HepG2 (cell line): ENCODE measurements around the gene DIS3L2. TPM values are rescaled to one million over a fixed set of nuclear protein-coding genes. Genes with fewer than 3 reads are reported as not detected.

Experiments
- ATAC-seq: fragments of 200-7000 bp; cut with Tn5 transposase; 3 replicates; pipeline ENCODE4 v1.9.1; 2020; ENCODE audit warnings: mild to moderate bottlenecking, moderate library complexity
- BruUV-seq: library from RNA; stranded (reverse); fragments of 400-500 nt; replicated peaks from 2 replicates; lab custom pipeline; 2021; lab: Mats Ljungman, UMichigan
- CTCF ChIA-PET: fragments of 300-600 bp; formaldehyde crosslinking; extraction: SDS; loops from one replicate; lab custom pipeline; 2021; ENCODE audit warnings: low total read pairs, inconsistent platforms, low intra/inter-chr PET ratio; lab: Yijun Ruan, JAX
- POLR2A ChIA-PET: fragments of 350-600 bp; sonication (Branson Sonifier 250); formaldehyde crosslinking; loops from one replicate; lab custom pipeline; 2020; ENCODE audit warnings: antibody characterized with exemption, inconsistent platforms; lab: Yijun Ruan, JAX
- DNase-seq: peaks from one replicate; pipeline ENCODE4 v3.0.0-alpha.2; 2015; ENCODE audit warnings: low spot score
- FAIRE-seq: peaks from 3 replicates; lab custom pipeline; 2011; peaks lifted over from hg19 to GRCh38; lab: Jason Lieb, UNC
- H2AFZ ChIP-seq: one replicate; pipeline ENCODE4 v1.6.1; 2011; ENCODE audit warnings: low read length, inconsistent platforms
- H3K27ac ChIP-seq: fragments of 300-600 bp; 3 replicates; pipeline ENCODE4 v1.8.0; 2011; ENCODE audit warnings: mixed run types, mild to moderate bottlenecking, mixed read lengths, low read length, inconsistent platforms; ENCODE audit not compliant: insufficient read depth; ENCODE audit errors: extremely low read length
- H3K27me3 ChIP-seq, 2 experiments: fragments of 200-600 bp in 1 of 2; 2 replicates in 1 of 2; 3 replicates in 1 of 2; pipeline versions ENCODE4 v1.6.0 to v1.8.0; 2011; ENCODE audit warnings: low read length in 2 of 2, mild to moderate bottlenecking in 2 of 2, moderate library complexity in 2 of 2, inconsistent platforms in 1 of 2; ENCODE audit not compliant: insufficient read depth in 2 of 2, control insufficient read depth in 1 of 2
- H3K36me3 ChIP-seq, 2 experiments: fragments of 200-600 bp in 1 of 2; replicated peaks in 1 of 2; 2 replicates in 1 of 2; 3 replicates in 1 of 2; pipeline versions ENCODE4 v1.5.1 to v1.8.0; 2011; ENCODE audit warnings: low read length in 2 of 2, inconsistent platforms in 1 of 2; ENCODE audit not compliant: insufficient read depth in 2 of 2, control insufficient read depth in 1 of 2
- H3K4me1 ChIP-seq: 2 replicates; pipeline ENCODE4 v1.5.1; 2012; ENCODE audit warnings: low read length, inconsistent platforms; ENCODE audit not compliant: insufficient read depth
- H3K4me2 ChIP-seq: 2 replicates; pipeline ENCODE4 v1.6.0; 2011; ENCODE audit warnings: low read depth, low read length, inconsistent platforms
- H3K4me3 ChIP-seq, 3 experiments: fragments of 200-600 bp in 1 of 3; sonication (generic), shearing (Covaris generic) in 1 of 3; replicated peaks in 1 of 3; 2 replicates each; pipeline ENCODE4 v1.5.1; 2011 to 2016; ENCODE audit warnings: low read length in 3 of 3, inconsistent platforms in 2 of 3, low read depth in 2 of 3, mild to moderate bottlenecking in 2 of 3, control low read depth in 1 of 3, mixed read lengths in 1 of 3; ENCODE audit not compliant: insufficient read depth in 1 of 3
- H3K79me2 ChIP-seq: one replicate; pipeline ENCODE4 v1.6.1; 2011; ENCODE audit warnings: low read length, inconsistent platforms; ENCODE audit not compliant: insufficient read depth
- H3K9ac ChIP-seq: 2 replicates; pipeline ENCODE4 v1.6.0; 2011; ENCODE audit warnings: mild to moderate bottlenecking, low read depth, low read length, inconsistent platforms; ENCODE audit not compliant: insufficient read depth
- H3K9me3 ChIP-seq: 2 replicates; pipeline ENCODE4 v1.5.1; 2012; ENCODE audit warnings: mild to moderate bottlenecking, low read length
- H4K20me1 ChIP-seq: 2 replicates; pipeline ENCODE4 v1.6.0; 2011; ENCODE audit warnings: inconsistent platforms, mild to moderate bottlenecking, low read length, moderate library complexity; ENCODE audit not compliant: insufficient read depth
- BRCA1 ChIP-seq: sonication (generic); formaldehyde crosslinking; IDR thresholded peaks from 2 replicates; pipeline ENCODE4 v1.4.0; 2020; ENCODE audit warnings: missing genetic modification reagents
- NAIF1 ChIP-seq: sonication (generic); formaldehyde crosslinking; IDR thresholded peaks from 2 replicates; pipeline ENCODE4 v1.5.0; 2020; ENCODE audit warnings: mild to moderate bottlenecking, missing genetic modification reagents, borderline replicate concordance
- THAP8 ChIP-seq: sonication (generic); formaldehyde crosslinking; IDR thresholded peaks from 2 replicates; pipeline ENCODE4 v1.5.1; 2020; ENCODE audit warnings: missing genetic modification reagents, mild to moderate bottlenecking, borderline replicate concordance
- ZFP37 ChIP-seq: sonication (generic); formaldehyde crosslinking; IDR thresholded peaks from 2 replicates; pipeline ENCODE4 v1.4.0; 2020; ENCODE audit warnings: missing genetic modification reagents, borderline replicate concordance
- ZNF264 ChIP-seq: sonication (generic); formaldehyde crosslinking; IDR thresholded peaks from 2 replicates; pipeline ENCODE4 v1.4.0; 2020; ENCODE audit warnings: missing genetic modification reagents
- ZNF737 ChIP-seq: sonication (generic); formaldehyde crosslinking; IDR thresholded peaks from 2 replicates; pipeline ENCODE4 v1.5.0; 2020; ENCODE audit warnings: missing genetic modification reagents, mild to moderate bottlenecking, borderline replicate concordance
- ZSCAN9 ChIP-seq: IDR thresholded peaks from 2 replicates; pipeline ENCODE4 v1.6.1; 2016; ENCODE audit warnings: borderline replicate concordance
- WGBS: methylation state at CpG from one replicate; pipeline ENCODE4 v1.1.6; 2017; ENCODE audit warnings: low lambda C conversion rate; 5-methylcytosine and 5-hydroxymethylcytosine counted together
- in situ Hi-C: cut with HindIII; loops from 2 replicates; pipeline ENCODE4 v1.10.0; 2017; ENCODE audit warnings: low pct_unique_long_range_greater_than_20kb; ENCODE audit not compliant: extremely low pct_ligation_motif_present
- intact Hi-C: fragments of 100-400 bp; cut with micrococcal nuclease; formaldehyde crosslinking; loops from one replicate; pipeline ENCODE4 v1.10.0; 2022; ENCODE audit not compliant: unreplicated experiment
- polyA plus RNA-seq, 8 experiments: library from polyadenylated mRNA; depleted of rRNA in 3 of 8; stranded (reverse) in 7 of 8; unstranded in 1 of 8; fragments of >200 nt; fragmentation: Illumina TruSeq in 4 of 8; extraction: Trizol in 4 of 8; gene quantifications; 2 replicates each; pipeline versions ENCODE4 v1.2.1 to v1.2.3, GENCODE V29; 2011 to 2016; ENCODE audit warnings: low read depth in 4 of 8, missing spikeins in 1 of 8, mixed read lengths in 1 of 8; ENCODE audit not compliant: insufficient read depth in 1 of 8
- total RNA-seq, 5 experiments: library from RNA; depleted of rRNA; stranded (reverse); fragments of >200 nt; fragmentation: Illumina TruSeq; extraction: Trizol; gene quantifications; 2 replicates each; pipeline ENCODE4 v1.2.3, GENCODE V29; 2016; ENCODE audit warnings: low read depth in 1 of 5
- TF ChIP-seq, protein P1 (sequence below): sonication (generic); formaldehyde crosslinking; IDR thresholded peaks from 2 replicates; pipeline ENCODE4 v1.4.0; 2020; ENCODE audit warnings: mild to moderate bottlenecking, missing genetic modification reagents
- TF ChIP-seq, protein P2 (sequence below): fragments of 450-650 bp; IDR thresholded peaks from 2 replicates; pipeline ENCODE4 v1.6.1; 2017

The DIS3L2 gene
- total and polyA plus RNA-seq, 2 of the 13 experiments (the other 11 are each of a cell fraction or from before 2014, with no cell fraction given): 7.0 to 23.9 TPM

DNA sequence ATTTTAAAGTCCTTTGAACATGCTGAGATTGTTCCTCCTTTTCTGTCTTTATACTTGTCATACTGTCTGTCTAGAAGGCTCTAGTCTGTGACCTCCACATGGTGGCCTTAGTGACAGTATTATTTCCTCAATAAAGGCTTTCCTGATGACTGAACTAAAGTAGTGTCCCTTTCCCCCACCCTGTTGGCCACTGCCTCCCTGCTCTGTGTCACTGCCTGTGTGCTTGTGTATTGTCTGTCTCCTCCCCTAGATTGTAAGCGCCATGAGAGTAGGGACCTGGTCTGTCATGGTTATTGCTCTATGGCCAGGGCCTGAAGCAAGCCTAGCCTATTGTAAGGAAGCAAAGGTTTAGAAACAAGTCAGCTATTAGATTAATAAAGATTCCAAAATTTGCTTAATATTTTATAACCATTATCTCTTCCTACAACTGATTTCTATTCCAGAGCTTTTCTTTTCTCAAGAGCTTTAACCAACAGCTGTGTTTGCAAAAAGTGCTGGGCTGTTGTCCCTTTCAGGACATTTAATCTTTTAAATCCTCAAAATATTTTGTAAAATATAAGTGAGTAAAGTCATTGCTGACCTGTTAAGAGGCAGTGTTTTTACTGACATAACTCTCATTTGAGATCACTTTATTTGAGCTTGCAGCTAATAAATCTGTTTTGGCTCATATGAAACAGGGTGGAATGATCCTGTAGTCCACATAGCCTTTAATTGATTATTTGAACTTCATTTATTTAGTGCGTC is 35.5 kb downstream of the DIS3L2 start:
- ChIA-PET CTCF (no interaction called here), POLR2A (no interaction called here)
- H3K9me3 ChIP-seq: no peaks in the 10 kb centered on the region
- WGBS: 94% methylated on average over 2 of the region's 2 CpGs
- no peak overlapping the region for H2AFZ ChIP-seq
- 0 out of 2 replicates have a peak, but pooled peaks cover 1% of the 10 kb centered on the region for H4K20me1 ChIP-seq
- in situ Hi-C loops (no loop called here), intact Hi-C loops (no loop called here)
- no peak overlapping the region for H3K4me2 ChIP-seq
- no peak for ATAC-seq
- no peak for FAIRE-seq
- H3K36me3 ChIP-seq: no peaks in the 10 kb centered on the region
- TF ChIP-seq, protein P1, sequence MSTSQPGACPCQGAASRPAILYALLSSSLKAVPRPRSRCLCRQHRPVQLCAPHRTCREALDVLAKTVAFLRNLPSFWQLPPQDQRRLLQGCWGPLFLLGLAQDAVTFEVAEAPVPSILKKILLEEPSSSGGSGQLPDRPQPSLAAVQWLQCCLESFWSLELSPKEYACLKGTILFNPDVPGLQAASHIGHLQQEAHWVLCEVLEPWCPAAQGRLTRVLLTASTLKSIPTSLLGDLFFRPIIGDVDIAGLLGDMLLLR (CRISPR knock-in tag): no peak
- no peak for TF ChIP-seq NAIF1 (CRISPR knock-in tag)
- TF ChIP-seq ZFP37 (CRISPR knock-in tag): no peak
- no peak for TF ChIP-seq ZSCAN9
- H3K27me3 ChIP-seq: no peaks in the 10 kb centered on the region
- H3K4me3 ChIP-seq: no peak overlapping the region
- peaks cover 33% of the 10 kb centered on the region for H3K79me2 ChIP-seq
- no peak for DNase-seq
- 0 out of 2 replicates have a peak, but pooled peaks cover 4% of the 10 kb centered on the region for H3K4me1 ChIP-seq
- BruUV-seq: no TSS peak
- no peak overlapping the region for H3K9ac ChIP-seq
- H3K27ac ChIP-seq: no peak overlapping the region

GRCh38 chr2:231998046-231998445 is 36.5 kb downstream of the DIS3L2 start:
- ChIA-PET CTCF (no interaction called here), POLR2A (no interaction called here)
- Histone ChIP-seq H2AFZ (no peak overlapping the region), H3K27me3 (no peaks in the 10 kb centered on the region), H3K4me3 (no peak overlapping the region), H3K9ac (no peak overlapping the region), H3K27ac (no peak overlapping the region), H3K4me2 (no peak overlapping the region), H3K9me3 (no peaks in the 10 kb centered on the region), H3K36me3 (no peaks in the 10 kb centered on the region), H3K79me2 (peaks cover 33% of the 10 kb centered on the region), H3K4me1 (0 out of 2 replicates have a peak, but pooled peaks cover 4% of the 10 kb centered on the region), H4K20me1 (no peaks in the 10 kb centered on the region)
- intact Hi-C loops: no loop called here
- no TSS peak for BruUV-seq
- in situ Hi-C loops: no loop called here
- no peak for ATAC-seq
- DNase-seq: no peak
- TF ChIP-seq, protein P2, sequence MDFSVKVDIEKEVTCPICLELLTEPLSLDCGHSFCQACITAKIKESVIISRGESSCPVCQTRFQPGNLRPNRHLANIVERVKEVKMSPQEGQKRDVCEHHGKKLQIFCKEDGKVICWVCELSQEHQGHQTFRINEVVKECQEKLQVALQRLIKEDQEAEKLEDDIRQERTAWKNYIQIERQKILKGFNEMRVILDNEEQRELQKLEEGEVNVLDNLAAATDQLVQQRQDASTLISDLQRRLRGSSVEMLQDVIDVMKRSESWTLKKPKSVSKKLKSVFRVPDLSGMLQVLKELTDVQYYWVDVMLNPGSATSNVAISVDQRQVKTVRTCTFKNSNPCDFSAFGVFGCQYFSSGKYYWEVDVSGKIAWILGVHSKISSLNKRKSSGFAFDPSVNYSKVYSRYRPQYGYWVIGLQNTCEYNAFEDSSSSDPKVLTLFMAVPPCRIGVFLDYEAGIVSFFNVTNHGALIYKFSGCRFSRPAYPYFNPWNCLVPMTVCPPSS: no peak
- TF ChIP-seq ZNF737 (CRISPR knock-in tag) (no peak), ZNF264 (CRISPR knock-in tag) (no peak), BRCA1 (CRISPR knock-in tag) (no peak), THAP8 (CRISPR knock-in tag) (no peak)
- no peak for FAIRE-seq
